Measurements from ENCODE around the gene APOC3.

DNA sequence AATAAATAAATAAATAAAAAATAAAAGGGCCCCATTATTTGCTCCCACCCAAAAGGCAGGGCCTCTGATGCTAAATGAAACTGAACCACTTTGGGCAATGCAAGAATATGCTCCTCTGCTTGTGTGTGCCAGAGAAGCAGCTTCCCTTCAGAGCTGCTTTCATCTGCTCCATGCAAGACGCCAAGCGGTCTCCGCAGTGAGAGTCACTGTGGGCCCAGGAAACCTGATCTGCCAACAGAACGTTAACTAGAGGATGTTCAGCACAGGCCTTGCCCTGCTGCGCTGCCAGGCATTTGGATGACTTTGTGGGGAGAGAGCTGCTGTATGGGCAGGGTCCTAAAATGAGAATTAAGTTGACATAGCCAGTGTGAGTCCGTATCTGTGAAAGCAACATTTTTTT, 51.4 kb downstream of the APOC3 start:
- TF ChIP-seq, protein P1, sequence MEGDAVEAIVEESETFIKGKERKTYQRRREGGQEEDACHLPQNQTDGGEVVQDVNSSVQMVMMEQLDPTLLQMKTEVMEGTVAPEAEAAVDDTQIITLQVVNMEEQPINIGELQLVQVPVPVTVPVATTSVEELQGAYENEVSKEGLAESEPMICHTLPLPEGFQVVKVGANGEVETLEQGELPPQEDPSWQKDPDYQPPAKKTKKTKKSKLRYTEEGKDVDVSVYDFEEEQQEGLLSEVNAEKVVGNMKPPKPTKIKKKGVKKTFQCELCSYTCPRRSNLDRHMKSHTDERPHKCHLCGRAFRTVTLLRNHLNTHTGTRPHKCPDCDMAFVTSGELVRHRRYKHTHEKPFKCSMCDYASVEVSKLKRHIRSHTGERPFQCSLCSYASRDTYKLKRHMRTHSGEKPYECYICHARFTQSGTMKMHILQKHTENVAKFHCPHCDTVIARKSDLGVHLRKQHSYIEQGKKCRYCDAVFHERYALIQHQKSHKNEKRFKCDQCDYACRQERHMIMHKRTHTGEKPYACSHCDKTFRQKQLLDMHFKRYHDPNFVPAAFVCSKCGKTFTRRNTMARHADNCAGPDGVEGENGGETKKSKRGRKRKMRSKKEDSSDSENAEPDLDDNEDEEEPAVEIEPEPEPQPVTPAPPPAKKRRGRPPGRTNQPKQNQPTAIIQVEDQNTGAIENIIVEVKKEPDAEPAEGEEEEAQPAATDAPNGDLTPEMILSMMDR (IDR thresholded peaks at IDR 0.05), result no peak
- TF ChIP-seq POLR2A (IDR thresholded peaks at IDR 0.05), result no peak
